Cardiac fibroblast (primary cell): ENCODE results near the gene SLC6A17.

ENCODE experiments used
- DNase-seq, 2 donors: peaks; one replicate each; pipeline versions ENCODE4 v3.0.0 to v3.0.0-alpha.2; 2010; ENCODE audit warnings: low read depth in 2 of 2
- H3K4me3 ChIP-seq, 2 donors: replicated peaks in 1 of 2; 1 replicate in 1 of 2; 2 replicates in 1 of 2; pipeline ENCODE4 v1.5.1; 2011; ENCODE audit warnings: low read depth in 2 of 2, low read length in 2 of 2, mild to moderate bottlenecking in 2 of 2, moderate library complexity in 1 of 2
- CTCF ChIP-seq: IDR thresholded peaks from one replicate; pipeline ENCODE4 v1.5.1; 2011; ENCODE audit warnings: low read depth, mild to moderate bottlenecking, low read length, inconsistent platforms

Gene SLC6A17

GRCh38 chr1:110166861-110167260, 16.6 kb downstream of the SLC6A17 start:
- DNase-seq, result no peak
- TF ChIP-seq CTCF, result no peak
- H3K4me3 ChIP-seq, result no peak overlapping the region

- no peak overlapping the region for H3K4me3 ChIP-seq
- DNase-seq, result no peak
- TF ChIP-seq CTCF, result no peak
Measured at GRCh38 chr1:110170766-110171733, 20.8 kb downstream of the SLC6A17 start.

DNA sequence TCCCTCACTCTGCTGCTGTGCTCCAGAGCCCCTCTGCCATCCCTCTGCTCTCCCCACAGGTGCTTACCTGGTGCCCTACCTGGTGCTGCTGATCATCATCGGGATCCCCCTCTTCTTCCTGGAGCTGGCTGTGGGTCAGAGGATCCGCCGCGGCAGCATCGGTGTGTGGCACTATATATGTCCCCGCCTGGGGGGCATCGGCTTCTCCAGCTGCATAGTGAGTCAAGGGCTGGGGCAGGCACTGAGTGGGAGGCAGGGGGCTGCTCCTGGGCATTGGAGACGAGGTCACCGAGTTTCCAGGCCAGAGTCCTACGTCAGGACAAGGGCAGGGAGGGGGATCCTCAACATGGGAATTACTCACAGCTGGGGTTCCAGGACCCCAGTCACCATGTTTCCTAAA, 21.7 kb downstream of the SLC6A17 start:
- no peak overlapping the region for H3K4me3 ChIP-seq
- no peak for DNase-seq
- TF ChIP-seq CTCF, result no peak

- no peak overlapping the region for H3K4me3 ChIP-seq
- TF ChIP-seq CTCF, result no peak
- no peak for DNase-seq
Measured at GRCh38 chr1:110173466-110174105, 23.3 kb downstream of the SLC6A17 start.

DNA sequence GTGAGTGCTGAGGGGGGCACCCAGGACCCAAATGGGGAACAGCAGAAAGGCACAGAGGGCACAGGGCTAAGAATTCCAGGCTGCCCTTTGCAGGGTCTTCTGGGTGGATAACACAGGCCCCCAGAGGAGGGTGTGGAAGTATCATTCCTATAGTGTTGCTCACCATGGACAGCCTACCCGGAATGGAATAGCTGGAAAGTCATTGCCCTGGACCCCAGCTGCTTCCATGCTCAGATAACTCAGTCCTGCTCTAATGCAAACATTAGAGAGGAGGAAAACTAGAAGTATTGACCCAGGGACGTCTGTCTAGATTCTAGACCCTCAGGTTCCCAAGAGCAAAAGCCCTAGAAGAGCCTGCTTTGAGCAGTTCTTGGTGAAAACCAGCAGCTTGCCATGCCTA, 24.7 kb downstream of the SLC6A17 start:
- no peak for TF ChIP-seq CTCF
- no peak for DNase-seq
- H3K4me3 ChIP-seq, result no peak overlapping the region

GRCh38 chr1:110176299-110176956, 26.1 kb downstream of the SLC6A17 start:
- H3K4me3 ChIP-seq, result no peak overlapping the region
- TF ChIP-seq CTCF, result no peak
- no peak for DNase-seq
